ENCODE data around the gene BORCS8.

GRCh38 chr19:19207637-19208572 is 16.0 kb upstream of the BORCS8 start:
- TF ChIP-seq SUZ12 (IDR thresholded peaks at IDR 0.05; ENCODE audit: extremely low read depth, insufficient read depth, insufficient read length): no peak
- no peak for TF ChIP-seq ZNF274 (IDR thresholded peaks at IDR 0.05; ENCODE audit: low read depth, low read length)

Measured in NT2/D1 (cell line).